Brain microvascular endothelial cell (primary cell): ENCODE data around the gene KCNMA1.
A peak's percentile ranks its signal among the peaks of the same experiment; 100 is the strongest.

Experiments used
- DNase-seq: peaks from one replicate; pipeline ENCODE4 v3.0.0-alpha.2; 2020
- H3K27ac ChIP-seq: fragments of 250-450 bp; sonication (Bioruptor Pico); 2 replicates; pipeline ENCODE4 v1.5.1; 2020; ENCODE audit warnings: mild to moderate bottlenecking, moderate library complexity
- H3K27me3 ChIP-seq: fragments of 250-450 bp; sonication (Bioruptor Pico); replicated peaks from 2 replicates; pipeline ENCODE4 v1.5.1; 2020; ENCODE audit warnings: mild to moderate bottlenecking
- H3K36me3 ChIP-seq: fragments of 250-450 bp; sonication (Bioruptor Pico); replicated peaks from 2 replicates; pipeline ENCODE4 v1.5.1; 2020; ENCODE audit warnings: mild to moderate bottlenecking
- H3K4me3 ChIP-seq: 2 replicates; pipeline ENCODE4 v1.5.1; 2011; ENCODE audit warnings: low read depth, mild to moderate bottlenecking, control low read depth, low read length, moderate library complexity
- in situ Hi-C: cut with HindIII; loops from 2 replicates; pipeline ENCODE4 v1.10.0; 2017; ENCODE audit warnings: low sequenced_read_pairs, low pct_ligation_motif_present
- TF ChIP-seq, protein P1 (sequence below): IDR thresholded peaks from 2 replicates; pipeline ENCODE4 v1.5.1; 2011; ENCODE audit warnings: low read depth, mild to moderate bottlenecking, moderate library complexity, low read length, control low read depth, inconsistent platforms; ENCODE audit errors: missing control alignments

KCNMA1 gene

GRCh38 chr10:77252380-77253146, 385.0 kb downstream of the KCNMA1 start:
- in situ Hi-C loops: no loop called here
- DNase-seq: no peak
- TF ChIP-seq, protein P1, sequence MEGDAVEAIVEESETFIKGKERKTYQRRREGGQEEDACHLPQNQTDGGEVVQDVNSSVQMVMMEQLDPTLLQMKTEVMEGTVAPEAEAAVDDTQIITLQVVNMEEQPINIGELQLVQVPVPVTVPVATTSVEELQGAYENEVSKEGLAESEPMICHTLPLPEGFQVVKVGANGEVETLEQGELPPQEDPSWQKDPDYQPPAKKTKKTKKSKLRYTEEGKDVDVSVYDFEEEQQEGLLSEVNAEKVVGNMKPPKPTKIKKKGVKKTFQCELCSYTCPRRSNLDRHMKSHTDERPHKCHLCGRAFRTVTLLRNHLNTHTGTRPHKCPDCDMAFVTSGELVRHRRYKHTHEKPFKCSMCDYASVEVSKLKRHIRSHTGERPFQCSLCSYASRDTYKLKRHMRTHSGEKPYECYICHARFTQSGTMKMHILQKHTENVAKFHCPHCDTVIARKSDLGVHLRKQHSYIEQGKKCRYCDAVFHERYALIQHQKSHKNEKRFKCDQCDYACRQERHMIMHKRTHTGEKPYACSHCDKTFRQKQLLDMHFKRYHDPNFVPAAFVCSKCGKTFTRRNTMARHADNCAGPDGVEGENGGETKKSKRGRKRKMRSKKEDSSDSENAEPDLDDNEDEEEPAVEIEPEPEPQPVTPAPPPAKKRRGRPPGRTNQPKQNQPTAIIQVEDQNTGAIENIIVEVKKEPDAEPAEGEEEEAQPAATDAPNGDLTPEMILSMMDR: no peak

GRCh38 chr10:77251297-77252013, 386.2 kb downstream of the KCNMA1 start:
- Histone ChIP-seq H3K27me3 (no peaks in the 10 kb centered on the region), H3K4me3 (no peak overlapping the region), H3K27ac (no peak overlapping the region), H3K36me3 (no peaks in the 10 kb centered on the region)
- TF ChIP-seq, protein P1: peak; percentile 92
- in situ Hi-C loops: no loop called here
- DNase-seq: peak; percentile 47

More at GRCh38 chr10:77252380-77253146, 385.0 kb downstream of the KCNMA1 start:
- H3K4me3 ChIP-seq: no peak overlapping the region
- no peak overlapping the region for H3K27ac ChIP-seq
- H3K27me3 ChIP-seq: no peaks in the 10 kb centered on the region
- no peaks in the 10 kb centered on the region for H3K36me3 ChIP-seq

GRCh38 chr10:77249901-77250459, 387.6 kb downstream of the KCNMA1 start:
- in situ Hi-C loops: no loop called here
- H3K36me3 ChIP-seq: no peaks in the 10 kb centered on the region
- H3K27ac ChIP-seq: no peak overlapping the region
- DNase-seq: no peak
- H3K27me3 ChIP-seq: no peaks in the 10 kb centered on the region
- H3K4me3 ChIP-seq: no peak overlapping the region
- TF ChIP-seq, protein P1: no peak

GRCh38 chr10:77248104-77248790, 389.4 kb downstream of the KCNMA1 start:
- H3K27ac ChIP-seq: no peak overlapping the region
- H3K4me3 ChIP-seq: no peak overlapping the region
- in situ Hi-C loops: no loop called here
- TF ChIP-seq, protein P1: no peak
- H3K27me3 ChIP-seq: no peaks in the 10 kb centered on the region
- H3K36me3 ChIP-seq: no peaks in the 10 kb centered on the region
- DNase-seq: peak; percentile 24

GRCh38 chr10:77247031-77247990, 390.3 kb downstream of the KCNMA1 start:
- TF ChIP-seq, protein P1: no peak
- Histone ChIP-seq H3K27me3 (no peaks in the 10 kb centered on the region), H3K4me3 (no peak overlapping the region), H3K27ac (peak overlapping the region; percentile 23), H3K36me3 (no peaks in the 10 kb centered on the region)
- peak; percentile 94 for DNase-seq
- in situ Hi-C loops: no loop called here
